OCI-LY3 (cell line): ENCODE measurements around the gene PAQR5.

ENCODE experiments used
- H2AFZ ChIP-seq: fragments of 200-600, 300-600 bp; shearing (Covaris generic); 2 replicates; pipeline ENCODE4 v1.6.0; 2014; ENCODE audit warnings: antibody characterized with exemption, low read depth, low read length
- H3K27ac ChIP-seq: fragments of 200-600, 300-600 bp; sonication (generic); 2 replicates; pipeline ENCODE4 v1.5.1; 2014; ENCODE audit warnings: mild to moderate bottlenecking, low read length, moderate library complexity, mixed read lengths
- H3K27me3 ChIP-seq: fragments of 200-600, 300-600 bp; sonication (generic); 2 replicates; pipeline ENCODE4 v1.6.1; 2014; ENCODE audit warnings: low read depth, low read length, mixed read lengths
- H3K36me3 ChIP-seq: fragments of 200-600, 300-600 bp; sonication (generic); replicated peaks from 2 replicates; pipeline ENCODE3; 2014; ENCODE audit warnings: low read depth, low read length, mixed read lengths
- H3K4me1 ChIP-seq: fragments of 300-600, 200-600 bp; sonication (generic); 2 replicates; pipeline ENCODE4 v1.6.1; 2014; ENCODE audit warnings: low read length, mixed read lengths
- H3K4me2 ChIP-seq: fragments of 200-600, 300-600 bp; sonication (generic); 2 replicates; pipeline ENCODE4 v1.6.1; 2014; ENCODE audit warnings: low read length, mixed read lengths
- H3K4me3 ChIP-seq: fragments of 300-600, 200-600 bp; sonication (generic); 2 replicates; pipeline ENCODE4 v1.5.1; 2014; ENCODE audit warnings: antibody characterized with exemption, mild to moderate bottlenecking, low read length, moderate library complexity
- H3K79me2 ChIP-seq: fragments of 300-600, 200-600 bp; shearing (Covaris generic); 2 replicates; pipeline ENCODE4 v1.6.1; 2014; ENCODE audit warnings: mild to moderate bottlenecking, low read length, mixed read lengths
- H3K9ac ChIP-seq: fragments of 300-600, 200-600 bp; shearing (Covaris generic); 2 replicates; pipeline ENCODE4 v1.6.0; 2014; ENCODE audit warnings: mild to moderate bottlenecking, low read length, moderate library complexity
- H3K9me3 ChIP-seq: fragments of 200-600, 300-600 bp; shearing (Covaris generic); 2 replicates; pipeline ENCODE4 v1.6.1; 2014; ENCODE audit warnings: low read length, mixed read lengths; ENCODE audit not compliant: insufficient read depth
- H4K20me1 ChIP-seq: fragments of 200-600, 300-600 bp; sonication (generic); 2 replicates; pipeline ENCODE4 v1.6.1; 2016; ENCODE audit warnings: low read length, mixed read lengths; ENCODE audit not compliant: insufficient read depth
- CTCF ChIP-seq: fragments of 200-600, 300-600 bp; sonication (generic); IDR thresholded peaks from 2 replicates; pipeline ENCODE4 v1.5.1; 2014; ENCODE audit warnings: antibody characterized with exemption, low read length, low read depth
- EZH2phosphoT487 ChIP-seq: fragments of 200-600 bp; shearing (Covaris generic); IDR thresholded peaks from 2 replicates; pipeline ENCODE4 v1.6.1; 2018; ENCODE audit warnings: antibody characterized with exemption, mixed run types, low read depth

The PAQR5 gene

GRCh38 chr15:69272139-69272538 lies 26.6 kb upstream of the PAQR5 start:
- Histone ChIP-seq H3K4me1 (no peaks in the 10 kb centered on the region), H3K9ac (no peak overlapping the region), H3K79me2 (no peaks in the 10 kb centered on the region), H3K9me3 (no peaks in the 10 kb centered on the region), H3K36me3 (no peaks in the 10 kb centered on the region), H2AFZ (no peak overlapping the region), H3K4me3 (no peak overlapping the region), H4K20me1 (no peaks in the 10 kb centered on the region), H3K27ac (no peak overlapping the region), H3K4me2 (no peak overlapping the region), H3K27me3 (no peaks in the 10 kb centered on the region)
- no peak for TF ChIP-seq EZH2phosphoT487
- TF ChIP-seq CTCF: no peak

GRCh38 chr15:69272891-69273290 lies 25.8 kb upstream of the PAQR5 start:
- Histone ChIP-seq H2AFZ (no peak overlapping the region), H3K4me2 (no peak overlapping the region), H4K20me1 (no peaks in the 10 kb centered on the region), H3K79me2 (no peaks in the 10 kb centered on the region), H3K4me1 (no peaks in the 10 kb centered on the region), H3K9ac (no peak overlapping the region), H3K36me3 (no peaks in the 10 kb centered on the region), H3K27ac (no peak overlapping the region), H3K4me3 (no peak overlapping the region), H3K27me3 (no peaks in the 10 kb centered on the region), H3K9me3 (no peaks in the 10 kb centered on the region)
- TF ChIP-seq CTCF: no peak
- no peak for TF ChIP-seq EZH2phosphoT487

GRCh38 chr15:69275074-69275670 lies 23.5 kb upstream of the PAQR5 start:
- no peak overlapping the region for H3K27ac ChIP-seq
- TF ChIP-seq EZH2phosphoT487 (no peak), CTCF (no peak)
- no peaks in the 10 kb centered on the region for H4K20me1 ChIP-seq
- H3K36me3 ChIP-seq: no peaks in the 10 kb centered on the region
- H3K4me2 ChIP-seq: no peak overlapping the region
- no peaks in the 10 kb centered on the region for H3K79me2 ChIP-seq
- no peaks in the 10 kb centered on the region for H3K9me3 ChIP-seq
- no peak overlapping the region for H2AFZ ChIP-seq
- H3K4me1 ChIP-seq: no peaks in the 10 kb centered on the region
- H3K27me3 ChIP-seq: no peaks in the 10 kb centered on the region
- no peak overlapping the region for H3K4me3 ChIP-seq
- no peak overlapping the region for H3K9ac ChIP-seq

GRCh38 chr15:69275933-69276560 lies 22.7 kb upstream of the PAQR5 start:
- TF ChIP-seq EZH2phosphoT487: no peak
- no peak for TF ChIP-seq CTCF
- H3K36me3 ChIP-seq: no peaks in the 10 kb centered on the region
- no peak overlapping the region for H3K4me3 ChIP-seq
- H3K4me1 ChIP-seq: no peaks in the 10 kb centered on the region
- H3K27me3 ChIP-seq: no peaks in the 10 kb centered on the region
- no peaks in the 10 kb centered on the region for H3K9me3 ChIP-seq
- H3K79me2 ChIP-seq: no peaks in the 10 kb centered on the region
- H2AFZ ChIP-seq: no peak overlapping the region
- H3K9ac ChIP-seq: no peak overlapping the region
- H4K20me1 ChIP-seq: no peaks in the 10 kb centered on the region
- H3K27ac ChIP-seq: no peak overlapping the region
- H3K4me2 ChIP-seq: no peak overlapping the region
